Renal cortex interstitium (tissue), 11 donors: ENCODE results near the gene SIK3. TPM values are rescaled to one million over a fixed set of nuclear protein-coding genes. Genes with fewer than 3 reads are reported as not detected.
A peak's percentile ranks its signal among the peaks of the same experiment; 100 is the strongest.

Experiments used
- DNase-seq, 11 donors: peaks; one replicate each; pipeline ENCODE4 v3.0.0-alpha.2; 2013; ENCODE audit warnings: low read depth in 9 of 11, low spot score in 4 of 11; ENCODE audit errors: extremely low read depth in 1 of 11
- polyA plus RNA-seq, 3 donors: library from polyadenylated mRNA; unstranded; fragments of 120-200 nt; gene quantifications; one replicate each; pipeline ENCODE4 v1.2.1, GENCODE V29; 2013; ENCODE audit not compliant: insufficient read length in 3 of 3

Gene SIK3
- polyA plus RNA-seq, 3 donors = 34.7 to 48.6 (median 36.1) TPM

DNA sequence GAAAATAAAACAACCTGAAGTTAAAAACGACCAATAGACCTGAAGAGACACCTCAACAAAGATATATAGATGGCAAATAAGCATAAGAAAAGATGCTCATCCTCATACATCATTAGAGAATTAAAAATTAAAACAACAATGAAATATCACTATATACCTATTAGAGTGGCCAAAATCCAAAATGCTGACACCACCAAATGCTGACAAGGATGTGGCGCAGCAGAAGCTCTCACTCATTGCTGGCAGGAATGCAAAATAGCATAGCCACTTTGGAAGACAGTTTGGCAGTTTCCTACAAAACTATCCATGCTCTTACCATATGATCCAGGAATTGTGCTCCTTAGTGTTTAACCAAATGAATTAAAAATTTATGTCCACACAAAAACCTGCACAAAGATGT lies 205.9 kb downstream of the SIK3 start:
- DNase-seq = no peak

DNA sequence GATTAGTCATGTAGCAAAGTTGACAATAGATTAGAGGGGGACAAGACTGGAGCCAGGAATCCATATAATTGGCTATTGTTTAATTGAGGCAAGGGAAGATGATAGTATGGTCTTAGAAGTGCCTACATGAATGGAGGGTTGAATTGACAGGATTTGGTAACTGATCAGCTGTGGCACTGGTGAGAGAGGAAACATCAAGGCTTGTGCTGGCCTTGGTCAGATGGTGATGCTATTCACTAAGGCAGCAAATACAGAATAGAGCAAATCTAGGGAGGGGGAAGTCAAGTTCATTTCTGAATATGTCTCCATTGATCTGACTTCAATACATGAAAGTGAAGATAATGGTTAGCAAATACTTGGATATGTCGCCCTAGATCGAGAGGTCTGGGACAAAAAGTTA lies 206.5 kb downstream of the SIK3 start:
- no peak for DNase-seq

DNA sequence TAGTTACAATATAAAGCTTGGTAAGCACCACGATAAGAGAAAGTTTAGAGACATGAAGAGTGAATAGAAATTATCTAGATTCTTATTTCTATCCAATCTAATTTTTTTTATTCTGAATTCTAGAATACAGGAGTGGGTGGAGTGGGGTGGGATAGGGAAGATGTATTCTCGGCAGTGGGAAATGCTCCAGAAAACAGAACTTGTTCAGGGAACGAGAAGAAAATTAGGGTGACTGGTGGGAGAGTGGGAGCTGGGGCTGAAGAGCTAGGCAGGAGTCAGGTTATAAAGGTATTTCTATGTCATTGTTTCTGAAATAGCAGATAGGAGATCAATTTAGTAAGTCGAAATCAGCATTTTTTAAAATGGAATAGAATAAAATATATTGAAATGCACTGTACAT lies 207.6 kb downstream of the SIK3 start:
- DNase-seq = no peak

DNA sequence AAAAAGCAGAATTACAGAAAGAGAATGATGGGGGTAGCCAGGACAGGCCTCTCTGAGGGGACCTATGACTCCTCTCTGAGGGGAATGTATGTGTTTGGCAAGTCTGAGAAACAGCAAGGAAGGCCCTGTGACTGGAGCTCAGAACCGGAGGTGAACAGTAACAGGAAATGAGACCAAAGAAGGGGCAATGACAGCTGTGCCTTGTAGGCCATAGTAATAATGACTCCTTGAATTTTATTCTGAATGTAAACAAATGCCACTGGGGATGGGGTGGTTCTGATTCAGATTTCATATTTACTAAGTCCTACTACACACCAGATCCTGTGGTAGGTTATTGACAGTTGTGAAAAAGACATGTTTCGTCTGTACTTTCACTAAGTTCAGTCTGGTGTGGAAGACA lies 208.0 kb downstream of the SIK3 start:
- no peak for DNase-seq

DNA sequence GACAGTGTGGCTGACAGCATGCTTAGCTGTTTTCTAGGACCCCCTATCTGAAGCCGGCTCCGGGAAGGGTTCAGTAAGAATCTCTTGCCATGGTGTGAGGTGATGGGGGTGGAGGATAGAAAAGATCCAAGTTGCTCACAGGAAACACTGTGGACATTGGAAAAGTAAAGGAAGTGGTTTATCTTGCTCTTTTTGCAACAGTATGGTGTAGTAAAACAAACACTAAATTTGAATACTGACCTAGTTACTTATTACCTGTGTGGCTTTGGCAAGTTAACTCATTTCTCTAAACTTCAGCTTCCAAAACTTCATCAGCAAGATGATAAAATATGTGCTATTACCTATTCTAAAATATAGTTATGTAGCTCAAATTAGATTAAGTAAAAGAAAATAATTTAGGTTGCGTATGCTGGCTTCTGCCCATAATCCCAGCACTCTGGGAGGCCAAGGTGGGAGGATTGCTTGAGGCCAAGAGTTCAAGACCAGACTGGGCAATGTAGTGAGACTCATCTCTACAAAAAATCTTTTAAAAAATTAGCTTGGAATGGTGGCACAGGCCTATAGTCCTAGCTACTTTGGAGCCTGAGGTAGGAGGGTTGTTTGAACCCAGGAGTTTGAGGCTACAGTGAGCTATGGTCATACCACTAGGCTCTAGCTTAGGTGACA lies 209.2 kb downstream of the SIK3 start:
- no peak for DNase-seq

DNA sequence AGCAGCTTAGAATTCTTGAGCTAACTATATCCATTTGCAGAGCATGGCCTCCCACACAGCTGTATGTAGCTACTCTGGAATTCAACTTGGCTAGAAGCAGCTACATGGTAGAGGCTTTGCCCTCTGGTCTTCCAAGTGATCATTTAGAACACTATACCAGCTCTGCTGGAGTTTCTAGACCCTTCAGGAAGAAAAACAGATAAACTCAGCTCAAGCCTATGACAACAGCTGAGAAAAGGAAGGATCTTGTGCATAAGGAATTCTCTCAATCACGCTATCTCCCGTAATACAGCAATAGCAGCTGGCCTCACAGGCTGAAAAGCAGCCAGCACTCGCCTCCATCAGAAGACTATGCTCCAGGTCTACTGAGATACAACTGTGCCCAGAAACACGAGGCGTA lies 210.2 kb downstream of the SIK3 start:
- no peak for DNase-seq

DNA sequence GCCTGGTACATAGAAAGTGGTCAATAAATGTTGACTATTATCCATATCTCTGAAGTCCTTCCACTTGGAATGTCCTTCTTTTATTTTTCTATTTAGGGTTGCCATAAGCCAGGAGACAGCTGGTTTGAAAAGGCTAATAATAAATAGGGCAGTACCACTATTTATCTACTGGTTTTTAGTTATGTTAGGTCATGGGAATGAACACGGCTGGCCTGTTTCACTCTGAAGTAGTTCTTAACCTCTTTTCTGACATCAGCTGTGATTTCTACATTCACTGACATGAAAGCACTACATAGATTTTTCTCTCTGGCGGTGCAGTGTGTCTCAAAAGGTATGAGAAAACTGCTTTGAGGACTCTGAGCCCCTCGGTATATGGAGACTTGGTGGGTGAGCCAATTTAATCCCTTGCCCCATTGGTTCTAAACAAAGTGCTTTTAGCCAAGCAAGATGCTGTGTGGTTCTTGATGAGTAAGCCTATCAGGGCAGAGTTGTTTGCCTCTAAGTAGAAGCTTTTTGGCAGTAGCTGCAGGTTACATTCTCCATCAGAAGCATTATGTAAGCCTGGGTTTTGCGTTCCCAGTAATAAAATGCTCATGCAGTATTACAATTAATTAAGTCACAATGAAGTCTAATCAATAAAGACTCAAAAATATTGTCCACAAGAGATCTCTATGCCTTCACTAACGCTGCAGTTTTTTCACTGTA lies 212.1 kb downstream of the SIK3 start:
- DNase-seq = no peak

DNA sequence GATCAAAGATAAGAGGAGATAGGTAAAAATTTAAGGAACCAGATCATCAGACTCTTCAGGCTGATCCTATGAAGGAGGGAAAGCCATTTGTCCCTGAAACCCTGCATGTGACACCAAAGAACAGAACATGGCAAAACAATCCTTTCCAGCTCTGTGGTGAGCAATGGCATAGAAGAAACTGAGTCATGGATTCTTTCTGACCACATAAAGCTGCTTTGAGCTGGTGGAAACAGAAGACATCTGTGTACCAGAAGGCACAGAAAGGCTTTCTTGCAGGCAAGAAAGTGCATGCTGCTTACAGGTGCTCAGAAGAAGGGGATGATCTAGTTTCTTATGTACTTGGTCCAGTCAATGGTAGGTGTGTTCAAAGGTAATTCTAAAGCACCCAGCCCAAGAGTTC lies 215.8 kb downstream of the SIK3 start:
- DNase-seq = no peak

DNA sequence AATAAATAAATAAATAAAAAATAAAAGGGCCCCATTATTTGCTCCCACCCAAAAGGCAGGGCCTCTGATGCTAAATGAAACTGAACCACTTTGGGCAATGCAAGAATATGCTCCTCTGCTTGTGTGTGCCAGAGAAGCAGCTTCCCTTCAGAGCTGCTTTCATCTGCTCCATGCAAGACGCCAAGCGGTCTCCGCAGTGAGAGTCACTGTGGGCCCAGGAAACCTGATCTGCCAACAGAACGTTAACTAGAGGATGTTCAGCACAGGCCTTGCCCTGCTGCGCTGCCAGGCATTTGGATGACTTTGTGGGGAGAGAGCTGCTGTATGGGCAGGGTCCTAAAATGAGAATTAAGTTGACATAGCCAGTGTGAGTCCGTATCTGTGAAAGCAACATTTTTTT lies 217.1 kb downstream of the SIK3 start:
- DNase-seq = peak in 4 of 11 donors; percentile 28 to 52 (median 38)

DNA sequence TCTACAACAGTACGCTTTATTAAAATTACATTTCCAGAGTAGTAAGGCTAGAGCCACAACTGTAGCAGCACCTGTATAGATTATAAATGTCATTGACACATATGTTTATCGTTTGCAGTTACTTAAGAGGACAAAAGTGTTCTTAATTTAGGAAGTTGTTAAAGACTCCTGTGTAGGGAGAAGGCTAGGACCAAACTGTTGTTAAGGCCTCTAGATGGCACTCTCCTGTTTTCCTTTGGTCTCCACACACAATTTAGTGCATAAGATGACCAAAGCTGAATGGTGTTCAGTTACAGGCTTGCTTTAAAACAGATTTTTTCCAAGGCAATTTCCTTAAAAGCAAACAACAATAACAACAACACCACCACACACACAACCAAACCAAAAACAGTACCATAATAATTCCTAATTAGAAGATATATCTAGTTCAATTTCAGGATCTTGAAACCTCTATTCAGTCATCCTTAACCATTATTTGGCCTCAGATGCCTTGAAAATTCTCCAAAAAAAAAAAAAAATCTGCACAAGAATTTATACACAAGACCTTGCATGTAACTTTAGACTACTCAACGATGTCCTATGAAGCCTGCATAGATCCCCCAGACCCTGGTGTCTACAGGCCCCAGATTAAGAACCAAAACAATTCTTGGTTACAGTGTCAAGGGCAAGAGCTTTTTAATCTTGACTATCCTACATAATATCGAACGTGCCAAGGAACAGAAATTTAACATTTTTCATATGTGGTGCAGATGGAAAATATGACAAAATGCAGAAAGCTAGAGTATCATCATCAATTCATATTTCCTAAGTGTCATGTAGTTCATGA lies 218.2 kb downstream of the SIK3 start:
- peak; percentile 48 to 83 (median 59) for DNase-seq

DNA sequence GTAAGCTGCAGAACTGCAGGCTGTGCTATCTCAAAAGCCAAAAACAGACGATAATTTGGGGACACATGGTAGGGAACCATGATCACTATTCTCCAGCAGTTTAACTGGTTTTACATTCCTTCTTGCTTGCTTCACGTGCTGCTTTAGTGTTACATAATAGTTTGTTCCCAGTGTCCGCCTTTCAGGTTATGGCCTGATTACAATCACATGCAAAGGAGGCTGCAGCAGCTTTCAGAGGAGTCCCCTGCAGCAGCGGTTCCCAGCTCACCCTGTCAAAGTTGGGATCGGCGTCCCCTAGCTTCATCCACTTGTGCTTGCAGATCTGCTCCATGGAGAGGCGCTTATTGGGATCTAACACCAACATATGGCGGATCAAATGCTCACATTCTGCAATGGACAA lies 221.6 kb downstream of the SIK3 start:
- no peak for DNase-seq

DNA sequence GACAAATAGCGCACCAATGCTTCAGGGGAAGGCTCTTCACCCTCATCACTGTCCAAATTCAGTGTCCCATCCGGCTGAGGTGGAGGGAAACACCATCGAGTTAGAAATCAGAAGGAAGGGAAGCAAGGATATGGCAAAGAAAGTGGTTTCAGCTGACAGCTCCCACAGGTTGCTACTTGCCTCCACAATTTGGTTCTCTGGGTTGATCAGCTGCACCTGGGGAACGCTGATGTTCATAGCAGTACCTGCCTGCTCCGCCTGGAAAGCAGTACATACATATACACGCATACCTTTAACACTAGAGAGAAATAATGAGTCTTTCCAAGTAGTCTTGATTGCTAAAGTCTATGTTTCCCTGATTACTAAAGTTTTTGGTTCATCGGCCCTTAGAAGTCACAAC lies 223.0 kb downstream of the SIK3 start:
- no peak for DNase-seq

DNA sequence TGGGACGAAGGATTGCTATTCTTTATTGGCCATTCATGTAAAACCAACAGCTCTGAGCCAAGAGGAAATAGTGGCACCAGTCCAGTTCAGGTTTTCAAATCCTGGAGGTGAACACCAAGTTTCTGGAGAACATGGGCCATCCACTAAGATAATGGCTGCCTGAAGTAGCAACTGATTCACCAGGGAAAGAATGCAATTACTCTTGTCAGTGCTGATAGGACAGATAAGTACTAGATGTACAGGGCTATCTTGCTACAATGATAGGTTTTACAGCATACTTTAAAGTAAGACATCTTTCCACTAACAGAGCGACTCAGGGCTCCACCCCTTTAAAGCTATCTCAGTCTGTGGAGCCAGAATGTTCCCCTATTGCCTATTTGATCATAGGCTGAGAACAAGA lies 224.0 kb downstream of the SIK3 start:
- no peak for DNase-seq

DNA sequence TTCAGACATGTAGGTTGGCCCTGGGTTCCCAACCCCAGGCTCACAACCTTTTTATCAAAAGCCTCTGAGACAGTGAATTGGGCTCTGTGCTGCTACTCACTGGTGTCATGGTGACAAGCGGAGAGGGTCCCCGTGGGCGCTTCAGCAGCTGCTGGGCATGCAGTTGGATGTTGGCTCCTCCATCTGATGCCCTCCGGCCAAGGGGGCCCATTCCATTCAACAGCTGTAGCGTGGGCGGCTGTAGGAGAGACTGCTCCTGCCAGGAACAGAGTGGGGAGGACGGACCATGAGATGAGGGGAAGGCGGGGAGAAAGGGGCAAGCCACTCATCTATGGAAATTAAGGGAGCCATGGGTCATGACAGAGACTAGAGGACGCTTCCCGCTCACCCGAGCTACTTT lies 224.8 kb downstream of the SIK3 start:
- DNase-seq = no peak

DNA sequence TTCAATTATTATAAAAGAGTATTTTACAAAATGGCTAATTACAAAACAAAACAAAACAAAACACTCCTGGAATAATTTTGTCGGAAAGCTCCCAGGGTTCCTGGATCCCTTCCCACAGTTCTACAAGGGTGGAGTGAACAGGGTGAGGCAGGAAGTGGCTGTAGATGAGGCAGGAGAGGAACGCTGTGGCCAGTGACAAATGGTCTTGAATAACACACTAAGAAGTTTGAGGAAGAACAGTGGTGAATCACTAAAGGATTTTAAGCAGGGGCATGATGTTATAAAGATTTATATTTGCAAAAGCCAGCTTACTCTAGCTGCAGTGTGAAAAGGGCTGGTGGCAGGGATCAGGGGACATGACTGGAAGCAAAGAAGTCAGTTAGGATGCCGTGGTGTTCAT lies 227.0 kb downstream of the SIK3 start:
- DNase-seq = no peak

DNA sequence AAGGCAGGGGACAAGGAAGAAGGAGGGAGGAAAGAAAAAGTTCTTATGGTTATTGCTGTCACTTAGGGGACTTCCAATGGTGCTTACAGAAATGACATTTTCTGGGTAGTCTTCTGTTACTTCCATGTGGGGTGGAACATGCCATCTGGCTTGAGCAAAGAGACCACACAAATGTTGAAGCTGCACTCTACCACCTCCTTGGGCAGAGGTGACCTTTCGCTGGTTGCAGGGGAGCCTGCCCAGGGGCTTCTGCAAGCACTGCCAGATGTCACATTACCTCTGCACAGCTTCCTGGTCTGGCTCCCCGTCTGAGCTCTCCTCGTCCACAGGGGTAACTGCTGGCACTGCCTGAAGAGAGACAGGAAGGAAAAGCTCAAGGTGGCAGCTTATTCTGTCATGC lies 228.2 kb downstream of the SIK3 start:
- DNase-seq = no peak

DNA sequence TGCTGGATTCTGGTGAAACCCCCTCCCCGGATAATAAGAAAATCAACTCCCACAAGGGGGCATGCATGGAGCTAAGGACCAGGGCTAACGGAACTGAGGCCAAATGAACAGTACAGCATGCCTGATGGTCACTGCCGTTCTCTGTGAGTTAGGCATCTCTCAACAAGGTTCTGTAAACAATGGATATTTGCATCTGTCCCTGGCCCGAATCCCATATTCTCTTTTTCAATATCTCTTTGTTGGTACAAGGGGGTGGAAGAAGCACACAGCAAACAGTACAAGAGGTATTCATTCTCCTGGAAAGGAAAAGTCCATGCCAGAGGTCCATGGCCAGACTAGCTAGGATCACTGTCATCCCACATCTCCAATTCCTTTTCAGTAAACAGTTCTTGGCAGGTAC lies 228.6 kb downstream of the SIK3 start:
- DNase-seq = no peak

DNA sequence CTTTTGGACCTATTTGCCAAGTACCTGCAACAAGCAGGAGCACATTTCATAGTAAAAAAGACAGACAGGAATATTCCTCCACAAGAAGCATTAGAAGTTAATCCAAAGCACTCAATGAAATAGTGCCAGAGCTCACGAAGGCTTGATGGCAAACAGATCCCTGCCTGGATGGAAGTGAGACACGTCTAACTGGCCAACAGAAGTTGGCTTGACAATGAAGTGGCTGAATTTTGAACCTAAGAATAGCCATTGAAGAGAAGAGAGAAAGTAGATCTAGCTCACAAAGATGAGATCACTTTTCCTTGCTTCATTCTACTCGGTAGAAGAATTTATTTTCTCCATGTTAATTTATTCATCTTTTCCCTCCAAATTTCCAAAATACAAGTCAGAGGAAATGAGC lies 230.2 kb downstream of the SIK3 start:
- DNase-seq = no peak

DNA sequence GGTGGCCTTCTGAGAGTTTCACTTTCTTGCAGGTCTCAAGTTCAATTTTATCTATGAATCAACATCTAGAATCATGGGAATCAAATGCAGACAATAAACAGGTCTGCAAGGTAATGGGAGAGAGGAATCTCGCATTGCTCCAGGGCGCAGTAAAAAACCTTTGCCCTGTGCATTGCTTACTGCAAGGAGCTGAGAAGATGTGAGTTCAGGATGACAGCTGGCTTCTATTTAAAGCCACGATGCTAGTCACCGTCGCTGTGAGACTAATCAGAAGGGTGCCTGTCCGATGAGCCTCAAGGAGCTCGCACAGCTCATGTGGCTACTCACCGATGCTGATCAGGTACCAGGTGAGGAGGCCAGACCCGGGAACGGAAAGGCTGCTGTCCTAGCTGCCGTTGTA lies 230.6 kb downstream of the SIK3 start:
- DNase-seq = no peak

DNA sequence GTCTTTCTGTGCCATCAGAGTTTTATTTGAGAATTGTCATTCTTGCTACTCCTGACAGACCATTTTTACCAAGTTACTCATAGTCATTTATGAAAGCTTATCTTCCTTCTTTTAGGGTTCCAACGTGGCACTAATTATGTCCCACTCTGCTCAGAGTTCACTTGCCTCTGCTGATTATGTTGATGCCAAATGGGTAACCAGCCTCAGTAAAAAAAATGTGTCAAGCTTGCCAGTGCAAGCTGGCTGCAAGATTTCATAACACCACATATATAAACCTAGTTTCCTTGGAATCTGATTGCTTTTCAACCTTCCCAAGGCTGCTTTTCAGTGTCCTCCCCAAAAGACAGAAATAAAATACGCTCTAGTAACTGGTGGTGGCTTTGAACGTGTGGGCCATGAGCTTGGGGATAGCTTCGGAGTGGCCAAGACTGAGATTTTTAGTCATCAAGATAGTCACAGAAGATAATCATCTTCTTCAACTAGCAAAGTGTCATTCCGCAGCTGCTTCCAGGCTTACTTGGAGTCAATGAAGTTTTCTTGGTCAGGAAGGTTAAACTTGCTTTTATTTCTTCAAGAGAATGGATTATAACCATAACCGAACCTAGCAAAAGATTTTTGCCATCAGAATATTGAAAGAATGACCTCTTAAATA lies 231.3 kb downstream of the SIK3 start:
- no peak for DNase-seq
